ENCODE results near the gene WDR81. TPM values are rescaled to one million over a fixed set of nuclear protein-coding genes. Genes with fewer than 3 reads are reported as not detected.

The WDR81 gene
- polyA plus RNA-seq, 1 donor (not counting 4 experiments of a cell fraction or from before 2014, with no cell fraction given): 4.2 TPM

DNA sequence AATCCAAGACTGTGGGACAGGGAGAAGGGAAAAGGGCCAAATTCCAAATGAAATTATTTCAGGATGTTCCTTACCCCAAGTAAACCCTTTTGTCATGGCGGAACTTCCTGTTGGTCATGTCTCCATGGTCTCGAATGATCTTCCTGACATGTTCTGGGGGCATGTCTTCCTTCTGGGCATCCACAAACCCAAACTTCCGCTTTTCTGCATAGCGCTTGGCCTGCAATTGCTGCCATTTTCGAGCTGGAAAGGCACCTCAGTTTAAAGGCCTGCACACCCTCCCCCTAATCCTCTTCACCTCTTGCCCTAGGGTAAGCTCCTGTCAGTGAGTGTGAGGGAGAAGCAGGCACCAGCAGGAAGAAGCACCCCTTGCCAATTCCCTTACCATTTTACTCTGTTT is 41.0 kb upstream of the WDR81 start:
- dilution Hi-C loops (cut with MboI; ENCODE audit: extremely low pct_ligation_motif_present, low sequenced_read_pairs): no loop called here
- TF ChIP-seq EZH2 (IDR thresholded peaks at IDR 0.05; ENCODE audit: low read length): no peak
- no peak for DNase-seq (ENCODE audit: low read depth, low spot score)
- Histone ChIP-seq H3K27me3 (ENCODE audit: control insufficient read depth, extremely low read depth, insufficient read depth, low read length) (no peaks in the 10 kb centered on the region), H3K4me3 (ENCODE audit: control insufficient read depth in 2 of 3, extremely low read depth in 1 of 3, insufficient read depth in 2 of 3, low read depth in 1 of 3, low read length in 3 of 3) (peak overlapping the region; percentile 85 to 95 (median 89)), H3K4me1 (ENCODE audit: control insufficient read depth, extremely low read depth, insufficient read depth, low read length) (peaks cover 11% of the 10 kb centered on the region), H3K27ac (ENCODE audit: control insufficient read depth, insufficient read depth, low read length) (peak overlapping the region; percentile 81), H3K4me2 (ENCODE audit: control insufficient read depth, extremely low read depth, insufficient read depth, low read depth, low read length) (peak overlapping the region; percentile 94), H3K79me2 (ENCODE audit: control insufficient read depth, insufficient read depth, low read length) (peaks cover 37% of the 10 kb centered on the region), H4K20me1 (ENCODE audit: control insufficient read depth, extremely low read depth, insufficient read depth, low read length) (peaks cover 13% of the 10 kb centered on the region), H3K9ac (ENCODE audit: control insufficient read depth, extremely low read depth, insufficient read depth, low read length) (peak overlapping the region; percentile 88), H3K36me3 (ENCODE audit: control insufficient read depth in 2 of 2, extremely low read depth in 1 of 2, insufficient read depth in 2 of 2, low read length in 2 of 2) (peaks cover 30 to 43% of the 10 kb centered on the region in 2 experiments), H3K9me3 (ENCODE audit: control insufficient read depth, low read depth, low read length) (no peaks in the 10 kb centered on the region), H3K9me1 (ENCODE audit: control insufficient read depth, extremely low read depth, insufficient read depth, low read length) (peaks cover 2% of the 10 kb centered on the region), H2AFZ (ENCODE audit: control insufficient read depth, low read length) (no peak overlapping the region)
- FAIRE-seq: no peak

DNA sequence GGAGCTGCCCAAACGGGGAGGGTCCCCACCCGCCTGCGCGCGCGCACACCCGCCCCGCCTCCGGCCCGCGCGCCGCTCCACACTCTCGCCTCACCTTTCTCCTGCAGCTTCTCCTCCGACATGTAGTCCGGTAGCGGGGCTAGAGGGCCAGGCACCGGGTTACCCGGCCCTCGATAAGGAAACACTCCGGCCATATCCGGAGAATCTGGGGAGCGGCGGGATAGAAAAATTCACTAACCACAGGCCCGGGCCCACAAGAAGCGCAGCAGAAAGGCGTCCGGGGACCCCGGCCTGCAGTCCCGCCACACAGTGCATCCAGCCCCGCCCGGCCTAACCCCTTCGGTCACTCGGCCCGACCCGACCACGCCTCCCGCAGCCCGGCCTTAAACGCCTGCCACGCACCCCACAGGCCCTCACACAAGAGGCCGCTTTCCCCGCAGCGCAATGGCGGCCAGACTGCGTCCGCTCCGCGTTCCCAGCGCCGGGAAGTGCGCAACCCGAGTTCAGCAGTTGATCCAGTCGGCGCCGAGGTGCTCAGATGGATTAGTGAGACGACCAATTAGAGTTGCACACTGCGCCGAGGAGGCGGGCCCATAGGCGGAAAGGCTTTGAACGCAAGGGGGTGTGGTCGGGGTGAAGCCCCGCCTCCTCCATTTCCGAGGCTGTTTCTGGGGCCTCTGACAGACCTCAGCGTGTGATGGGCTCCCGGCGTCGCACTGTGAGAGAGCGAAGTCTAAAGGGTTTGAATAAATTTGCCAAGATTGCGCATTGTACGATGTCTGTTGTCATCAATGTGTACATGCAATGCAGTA is 39.9 kb upstream of the WDR81 start, which contains the start of gene PRPF8:
PRPF8 (minus strand) TSS at position 490 of the 812 bp plus-strand sequence; CDS start at position 194, 296 bp downstream.
- FAIRE-seq (peak; percentile 83), DNase-seq (ENCODE audit: low read depth, low spot score) (peak; percentile 77)
- peaks cover 2% of the 10 kb centered on the region for H3K9me1 ChIP-seq (ENCODE audit: control insufficient read depth, extremely low read depth, insufficient read depth, low read length)
- dilution Hi-C loops (cut with MboI; ENCODE audit: extremely low pct_ligation_motif_present, low sequenced_read_pairs): no loop called here
- H3K27me3 ChIP-seq (ENCODE audit: control insufficient read depth, extremely low read depth, insufficient read depth, low read length): no peaks in the 10 kb centered on the region
- peaks cover 11% of the 10 kb centered on the region for H3K4me1 ChIP-seq (ENCODE audit: control insufficient read depth, extremely low read depth, insufficient read depth, low read length)
- H3K4me2 ChIP-seq (ENCODE audit: control insufficient read depth, extremely low read depth, insufficient read depth, low read depth, low read length): peak within 1 kb of the TSS; percentile 94
- H4K20me1 ChIP-seq (ENCODE audit: control insufficient read depth, extremely low read depth, insufficient read depth, low read length): peaks cover 13% of the 10 kb centered on the region
- peaks cover 22 to 32% of the 10 kb centered on the region in 2 experiments for H3K36me3 ChIP-seq (ENCODE audit: control insufficient read depth in 2 of 2, extremely low read depth in 1 of 2, insufficient read depth in 2 of 2, low read length in 2 of 2)
- H3K79me2 ChIP-seq (ENCODE audit: control insufficient read depth, insufficient read depth, low read length): peaks cover 37% of the 10 kb centered on the region
- peak within 1 kb of the TSS; percentile 88 for H3K9ac ChIP-seq (ENCODE audit: control insufficient read depth, extremely low read depth, insufficient read depth, low read length)
- H2AFZ ChIP-seq (ENCODE audit: control insufficient read depth, low read length): peak within 1 kb of the TSS; percentile 94
- TF ChIP-seq, protein P1, sequence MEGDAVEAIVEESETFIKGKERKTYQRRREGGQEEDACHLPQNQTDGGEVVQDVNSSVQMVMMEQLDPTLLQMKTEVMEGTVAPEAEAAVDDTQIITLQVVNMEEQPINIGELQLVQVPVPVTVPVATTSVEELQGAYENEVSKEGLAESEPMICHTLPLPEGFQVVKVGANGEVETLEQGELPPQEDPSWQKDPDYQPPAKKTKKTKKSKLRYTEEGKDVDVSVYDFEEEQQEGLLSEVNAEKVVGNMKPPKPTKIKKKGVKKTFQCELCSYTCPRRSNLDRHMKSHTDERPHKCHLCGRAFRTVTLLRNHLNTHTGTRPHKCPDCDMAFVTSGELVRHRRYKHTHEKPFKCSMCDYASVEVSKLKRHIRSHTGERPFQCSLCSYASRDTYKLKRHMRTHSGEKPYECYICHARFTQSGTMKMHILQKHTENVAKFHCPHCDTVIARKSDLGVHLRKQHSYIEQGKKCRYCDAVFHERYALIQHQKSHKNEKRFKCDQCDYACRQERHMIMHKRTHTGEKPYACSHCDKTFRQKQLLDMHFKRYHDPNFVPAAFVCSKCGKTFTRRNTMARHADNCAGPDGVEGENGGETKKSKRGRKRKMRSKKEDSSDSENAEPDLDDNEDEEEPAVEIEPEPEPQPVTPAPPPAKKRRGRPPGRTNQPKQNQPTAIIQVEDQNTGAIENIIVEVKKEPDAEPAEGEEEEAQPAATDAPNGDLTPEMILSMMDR (optimal IDR thresholded peaks at IDR 0.05 in 1 of 3, IDR thresholded peaks at IDR 0.05 in 1 of 3, conservative IDR thresholded peaks at IDR 0.05 in 1 of 3; ENCODE audit: extremely low read depth in 1 of 3, insufficient read depth in 2 of 3, low read length in 3 of 3): no peak
- TF ChIP-seq EZH2 (IDR thresholded peaks at IDR 0.05; ENCODE audit: low read length): no peak
- no peaks in the 10 kb centered on the region for H3K9me3 ChIP-seq (ENCODE audit: control insufficient read depth, low read depth, low read length)
- H3K27ac ChIP-seq (ENCODE audit: control insufficient read depth, insufficient read depth, low read length): peak within 1 kb of the TSS; percentile 81
- peak within 1 kb of the TSS; percentile 85 to 95 (median 89) for H3K4me3 ChIP-seq (ENCODE audit: control insufficient read depth in 2 of 3, extremely low read depth in 1 of 3, insufficient read depth in 2 of 3, low read depth in 1 of 3, low read length in 3 of 3)
